Thyroid gland (tissue), 4 donors: Measurements from ENCODE around the gene COL11A2. TPM values are rescaled to one million over a fixed set of nuclear protein-coding genes. Genes with fewer than 3 reads are reported as not detected.

Experiments used
- DNase-seq, 2 donors: peaks; one replicate each; pipeline ENCODE4 v3.0.0-alpha.2; 2019
- H3K27ac ChIP-seq, 3 donors: fragments of 200-600 bp; sonication (generic); 1 replicate in 2 of 3; 2 replicates in 1 of 3; pipeline ENCODE4 v1.5.1; 2016 to 2019; ENCODE audit warnings: mild to moderate bottlenecking in 1 of 3, moderate library complexity in 1 of 3
- H3K27me3 ChIP-seq: fragments of 200-600 bp; sonication (generic); one replicate; pipeline ENCODE4 v1.5.1; 2019
- H3K36me3 ChIP-seq, 2 donors: fragments of 200-600 bp; sonication (generic); one replicate each; pipeline ENCODE4 v1.5.1; 2016 to 2019
- H3K4me1 ChIP-seq, 2 donors: fragments of 200-600 bp; sonication (generic); one replicate each; pipeline ENCODE4 v1.5.1; 2017 to 2019
- H3K4me3 ChIP-seq, 3 donors: fragments of 200-600 bp; sonication (generic); replicated peaks in 1 of 3; 1 replicate in 2 of 3; 2 replicates in 1 of 3; pipeline ENCODE4 v1.5.1; 2016; ENCODE audit warnings: mild to moderate bottlenecking in 1 of 3
- H3K9me3 ChIP-seq: fragments of 200-600 bp; sonication (generic); one replicate; pipeline ENCODE4 v1.5.1; 2017
- POLR2A ChIP-seq, 2 donors: fragments of 450-650 bp; IDR thresholded peaks; one replicate each; pipeline ENCODE4 v1.6.1; 2017; ENCODE audit warnings: antibody characterized with exemption in 2 of 2, mild to moderate bottlenecking in 2 of 2, moderate library complexity in 1 of 2
- WGBS, 2 donors: methylation state at CpG; one replicate each; pipeline ENCODE4 v1.1.5; 2017; 5-methylcytosine and 5-hydroxymethylcytosine counted together
- intact Hi-C: fragments of 100-400 bp; cut with DNase I; formaldehyde crosslinking; loops from one replicate; pipeline ENCODE4 v1.15.1; 2023
- total RNA-seq, 4 donors: library from RNA; depleted of rRNA; stranded (reverse); fragments of >200 nt; gene quantifications; one replicate each; pipeline ENCODE4 v1.2.3, GENCODE V29; 2016
- TF ChIP-seq, protein P1 (sequence below), 6 experiments: fragments of 200-600 bp in 3 of 6; fragments of 450-650 bp in 3 of 6; sonication (generic) in 3 of 6; IDR thresholded peaks; one replicate each; pipeline ENCODE4 v1.5.1; 2016 to 2019; ENCODE audit warnings: antibody characterized with exemption in 6 of 6, mild to moderate bottlenecking in 2 of 6, inconsistent platforms in 1 of 6, moderate library complexity in 1 of 6

COL11A2 gene
- total RNA-seq, 4 donors from 2014 or later, result 0.68 to 2.8 (median 2.0) TPM

DNA sequence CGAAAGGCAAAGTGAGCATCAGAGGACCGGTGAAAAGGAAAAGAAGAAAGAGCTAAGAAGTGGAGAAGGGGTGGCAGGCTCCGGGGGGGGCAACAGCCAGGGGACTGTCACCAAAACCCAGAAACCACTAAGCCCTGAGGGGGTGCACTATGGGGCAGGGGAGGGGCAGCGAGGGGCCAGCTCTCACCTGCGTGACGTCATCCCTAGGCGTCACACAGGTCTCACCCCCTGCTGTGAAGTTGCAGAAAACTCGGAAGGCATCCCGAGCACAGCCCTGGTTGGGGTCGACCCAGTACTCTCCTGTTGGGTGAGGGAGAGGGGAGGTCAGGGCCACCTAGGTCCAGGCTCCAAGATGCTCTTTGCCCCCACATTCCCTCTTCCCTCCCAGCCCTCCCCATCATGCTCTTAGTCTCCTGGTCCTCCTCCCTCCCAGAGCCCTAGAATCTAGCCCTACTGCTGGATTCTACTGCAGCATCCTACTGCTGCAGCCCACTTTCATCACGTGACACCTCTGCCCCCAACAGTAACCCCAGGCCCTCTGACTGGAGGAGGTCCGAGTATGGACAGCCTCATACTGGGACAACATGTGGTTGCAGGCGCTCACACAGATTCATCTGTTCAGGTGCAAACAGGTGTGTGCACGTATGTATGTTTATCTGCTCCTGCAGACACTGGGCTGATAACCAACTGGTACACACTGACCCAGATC is 27.4 kb downstream of the COL11A2 start:
- no peak for TF ChIP-seq POLR2A (IDR thresholded peaks at IDR 0.05)
- TF ChIP-seq, protein P1, sequence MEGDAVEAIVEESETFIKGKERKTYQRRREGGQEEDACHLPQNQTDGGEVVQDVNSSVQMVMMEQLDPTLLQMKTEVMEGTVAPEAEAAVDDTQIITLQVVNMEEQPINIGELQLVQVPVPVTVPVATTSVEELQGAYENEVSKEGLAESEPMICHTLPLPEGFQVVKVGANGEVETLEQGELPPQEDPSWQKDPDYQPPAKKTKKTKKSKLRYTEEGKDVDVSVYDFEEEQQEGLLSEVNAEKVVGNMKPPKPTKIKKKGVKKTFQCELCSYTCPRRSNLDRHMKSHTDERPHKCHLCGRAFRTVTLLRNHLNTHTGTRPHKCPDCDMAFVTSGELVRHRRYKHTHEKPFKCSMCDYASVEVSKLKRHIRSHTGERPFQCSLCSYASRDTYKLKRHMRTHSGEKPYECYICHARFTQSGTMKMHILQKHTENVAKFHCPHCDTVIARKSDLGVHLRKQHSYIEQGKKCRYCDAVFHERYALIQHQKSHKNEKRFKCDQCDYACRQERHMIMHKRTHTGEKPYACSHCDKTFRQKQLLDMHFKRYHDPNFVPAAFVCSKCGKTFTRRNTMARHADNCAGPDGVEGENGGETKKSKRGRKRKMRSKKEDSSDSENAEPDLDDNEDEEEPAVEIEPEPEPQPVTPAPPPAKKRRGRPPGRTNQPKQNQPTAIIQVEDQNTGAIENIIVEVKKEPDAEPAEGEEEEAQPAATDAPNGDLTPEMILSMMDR (IDR thresholded peaks at IDR 0.05), result no peak
- no peaks in the 10 kb centered on the region for H3K9me3 ChIP-seq
- no peaks in the 10 kb centered on the region for H3K36me3 ChIP-seq
- no peak for DNase-seq
- H3K4me3 ChIP-seq, result no peak overlapping the region
- peaks cover 0 to 17% of the 10 kb centered on the region in 2 donors for H3K4me1 ChIP-seq
- intact Hi-C loops, result loop anchor here (5.0 kb wide), 2 partner anchors 32 to 82 kb away; no protein-coding TSS in a partner anchor
- 75 to 77% methylated on average over 11 to 14 of the region's 14 CpGs for whole genome bisulfite sequencing, 2 donors
- no peaks in the 10 kb centered on the region for H3K27me3 ChIP-seq
- H3K27ac ChIP-seq, result no peak overlapping the region

DNA sequence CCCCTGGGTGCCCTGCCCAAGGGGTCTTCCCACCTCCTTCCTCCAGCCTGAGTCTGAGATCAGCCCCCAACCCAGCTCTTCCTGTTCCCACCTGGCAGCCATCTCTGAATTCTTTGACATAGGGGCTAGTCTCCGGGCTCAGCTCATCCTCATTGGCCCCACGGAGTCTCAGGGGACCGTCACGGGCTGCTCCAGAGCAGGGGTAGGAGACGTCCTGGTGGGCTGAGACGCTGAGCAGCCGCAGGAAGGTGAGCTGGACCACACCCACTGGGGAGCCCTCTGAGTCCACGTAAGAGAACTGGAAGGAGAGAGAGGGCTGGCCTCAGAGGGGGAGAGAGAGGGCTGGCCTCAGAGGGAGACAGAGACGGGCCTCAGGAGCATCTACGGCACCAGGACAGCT is 28.1 kb downstream of the COL11A2 start:
- H3K4me1 ChIP-seq, result peaks cover 0 to 17% of the 10 kb centered on the region in 2 donors
- TF ChIP-seq, protein P1 (IDR thresholded peaks at IDR 0.05), result no peak
- TF ChIP-seq POLR2A (IDR thresholded peaks at IDR 0.05), result no peak
- no peaks in the 10 kb centered on the region for H3K36me3 ChIP-seq
- 70 to 71% methylated on average over 10 of the region's 10 CpGs for WGBS, 2 donors
- H3K4me3 ChIP-seq, result no peak overlapping the region
- no peaks in the 10 kb centered on the region for H3K27me3 ChIP-seq
- no peak for DNase-seq
- no peak overlapping the region for H3K27ac ChIP-seq
- intact Hi-C loops, result loop anchor here (5.0 kb wide), 2 partner anchors 33 to 83 kb away; no protein-coding TSS in a partner anchor
- no peaks in the 10 kb centered on the region for H3K9me3 ChIP-seq

GRCh38 chr6:33163540-33163939 is 28.7 kb downstream of the COL11A2 start:
- DNase-seq, result no peak
- Histone ChIP-seq H3K9me3 (no peaks in the 10 kb centered on the region), H3K36me3 (no peaks in the 10 kb centered on the region), H3K4me3 (no peak overlapping the region), H3K4me1 (peaks cover 0 to 17% of the 10 kb centered on the region in 2 donors), H3K27ac (no peak overlapping the region), H3K27me3 (no peaks in the 10 kb centered on the region)
- intact Hi-C loops, result loop anchor here (5.0 kb wide), 2 partner anchors 34 to 84 kb away; no protein-coding TSS in a partner anchor
- no peak for TF ChIP-seq POLR2A (IDR thresholded peaks at IDR 0.05)
- TF ChIP-seq, protein P1 (IDR thresholded peaks at IDR 0.05), result no peak
- WGBS, 2 donors, result 82 to 91% methylated on average over 8 to 9 of the region's 10 CpGs

DNA sequence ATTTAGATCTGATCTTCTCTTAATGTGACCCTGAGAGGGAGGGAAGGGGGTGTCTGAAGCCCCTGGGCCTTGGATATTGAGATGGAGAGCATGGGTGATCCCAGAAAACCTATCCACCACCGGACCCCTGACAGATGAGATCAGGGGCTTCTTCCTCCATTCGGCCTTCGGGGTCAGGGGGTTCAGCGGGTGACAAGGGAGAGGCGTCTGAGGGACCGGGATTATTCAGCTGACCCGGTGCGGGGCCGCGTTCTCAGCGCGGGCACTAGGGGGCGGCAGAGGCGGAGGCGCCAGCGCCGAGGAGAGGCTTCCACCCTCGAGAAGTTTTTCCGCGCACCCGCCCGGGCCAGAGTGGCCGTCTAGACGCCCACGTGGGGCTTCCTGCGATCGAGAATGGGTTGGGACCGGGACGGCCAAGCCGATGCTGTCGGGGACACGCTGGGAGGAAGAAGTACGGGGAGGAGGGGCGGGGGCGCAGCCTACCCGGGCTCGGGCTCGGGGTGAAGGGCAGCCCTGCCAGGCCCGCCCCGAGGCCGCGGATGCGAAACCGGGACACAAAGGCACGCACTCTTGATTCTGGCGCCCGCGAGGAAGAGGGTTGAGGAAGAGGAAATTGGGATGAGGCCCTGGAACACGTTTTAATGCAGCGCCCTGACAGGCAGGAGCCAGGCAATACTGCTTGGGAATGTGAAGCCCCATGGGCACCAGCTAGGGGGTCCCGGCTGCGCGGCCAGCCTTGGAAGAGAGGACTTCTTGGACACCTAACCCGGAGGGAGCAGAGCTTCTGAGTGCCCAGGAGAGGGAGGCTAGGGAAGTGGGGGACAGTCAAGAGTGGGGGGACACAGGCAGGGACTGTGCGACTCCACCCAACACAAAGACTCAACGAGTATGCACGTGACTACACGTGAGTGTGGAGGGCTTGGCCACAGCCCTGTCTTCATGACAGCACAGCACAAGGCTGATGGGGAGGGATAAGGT is 30.6 kb downstream of the COL11A2 start:
- DNase-seq, result peak; percentile 81 to 84
- peaks cover 0 to 17% of the 10 kb centered on the region in 2 donors for H3K4me1 ChIP-seq
- H3K27ac ChIP-seq, result peak overlapping the region in 2 of 3 donors; percentile 44 to 50
- no peaks in the 10 kb centered on the region for H3K27me3 ChIP-seq
- TF ChIP-seq, protein P1 (IDR thresholded peaks at IDR 0.05), result peak; percentile 70 to 96 (median 92)
- TF ChIP-seq POLR2A (IDR thresholded peaks at IDR 0.05), result no peak
- WGBS, 2 donors, result 12 to 14% methylated on average over 28 of the region's 58 CpGs
- H3K36me3 ChIP-seq, result no peaks in the 10 kb centered on the region
- intact Hi-C loops, result loop anchor here (5.0 kb wide), 2 partner anchors 36 to 86 kb away; no protein-coding TSS in a partner anchor
- H3K9me3 ChIP-seq, result no peaks in the 10 kb centered on the region
- peak overlapping the region in 1 of 3 donors; percentile 32 for H3K4me3 ChIP-seq
